ENCODE measurements around the gene TIE1.
A peak's percentile ranks its signal among the peaks of the same experiment; 100 is the strongest.
"Not testable (repeated sequence)": the region's sequence is repeated elsewhere in the genome, so short reads cannot be mapped to it uniquely, and the experiment has no call there.

The TIE1 gene

GRCh38 chr1:43363283-43363934, 62.6 kb downstream of the TIE1 start:
- no peak for DNase-seq (ENCODE audit: low read depth, low spot score)

GRCh38 chr1:43363935-43364525, 63.2 kb downstream of the TIE1 start:
- no peak for DNase-seq (ENCODE audit: low read depth, low spot score)

- no peak for DNase-seq (ENCODE audit: low read depth, low spot score)
Observed at GRCh38 chr1:43365678-43366077, 64.9 kb downstream of the TIE1 start.

- no peak for DNase-seq (ENCODE audit: low read depth, low spot score)
Observed at GRCh38 chr1:43366179-43366578, 65.4 kb downstream of the TIE1 start.

- no peak for DNase-seq (ENCODE audit: low read depth, low spot score)
Observed at GRCh38 chr1:43366601-43367025, 65.8 kb downstream of the TIE1 start.

GRCh38 chr1:43367026-43367903, 66.5 kb downstream of the TIE1 start:
- DNase-seq (ENCODE audit: low read depth, low spot score): no peak

DNA sequence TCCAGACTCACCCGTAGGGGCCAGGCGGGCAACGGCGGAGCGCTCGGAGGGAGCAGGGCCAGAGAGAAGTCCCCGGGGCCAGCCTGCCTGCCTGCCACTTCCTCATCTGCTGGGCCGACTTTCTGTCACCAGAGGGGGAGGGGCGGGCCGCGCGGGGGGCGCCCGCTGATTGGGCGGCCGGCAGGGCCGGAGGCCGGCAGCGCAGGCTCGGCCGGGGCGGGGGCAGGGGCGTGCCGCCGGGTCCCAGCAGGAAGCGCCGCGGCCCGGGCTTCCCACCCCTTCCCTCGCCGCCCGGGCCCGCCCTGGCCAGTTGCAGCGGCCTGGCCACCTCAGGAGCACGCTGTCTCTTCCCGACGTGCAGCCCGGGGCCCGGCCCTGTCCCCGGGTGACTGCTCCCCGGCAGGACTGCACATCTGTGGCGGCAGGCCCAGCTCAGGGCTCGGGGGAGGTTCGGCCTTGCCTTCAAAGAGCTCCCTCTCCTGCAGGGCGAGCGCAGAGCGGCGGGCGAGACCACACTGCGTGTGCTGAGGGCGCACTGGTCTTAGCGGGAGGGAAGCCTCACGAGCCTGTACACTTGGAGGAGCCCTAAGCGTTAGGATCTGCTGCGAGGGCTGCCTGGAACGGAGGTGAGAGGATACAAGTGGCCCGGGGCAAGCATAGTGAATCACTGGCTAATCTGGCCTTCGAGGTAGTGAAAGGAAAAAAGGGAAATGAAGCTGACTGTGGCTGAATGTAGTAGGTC, 67.3 kb downstream of the TIE1 start, which contains the start of gene ELOVL1:
ELOVL1 (minus strand) TSS at position 108 of the 742 bp plus-strand sequence. CDS start 2,402 bp downstream, outside the sequence.
- peak; percentile 59 for DNase-seq (ENCODE audit: low read depth, low spot score)

GRCh38 chr1:43368646-43369020, 67.9 kb downstream of the TIE1 start:
- DNase-seq (ENCODE audit: low read depth, low spot score): no peak

GRCh38 chr1:43369779-43370178, 69.0 kb downstream of the TIE1 start:
- DNase-seq (ENCODE audit: low read depth, low spot score): not testable (repeated sequence)

DNA sequence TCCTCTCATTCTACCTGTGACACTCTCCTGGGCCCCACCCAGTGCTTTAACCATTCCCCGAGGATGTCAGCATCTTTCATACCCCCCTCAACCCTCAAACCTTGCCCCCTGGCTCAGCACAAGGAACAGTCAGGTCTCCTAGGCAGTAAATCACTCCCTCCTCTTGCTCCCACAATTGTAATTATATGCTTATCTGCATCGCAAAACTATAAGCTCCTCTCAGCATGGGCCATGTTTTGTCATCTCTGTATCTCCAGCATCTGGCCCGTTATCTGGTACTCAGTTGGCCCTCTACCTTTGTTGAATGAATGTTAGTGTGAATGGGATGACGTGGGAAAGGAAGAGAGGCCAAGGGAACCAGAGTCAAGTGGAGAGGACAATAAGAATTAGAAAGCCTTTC, 69.8 kb downstream of the TIE1 start:
- no peak for DNase-seq (ENCODE audit: low read depth, low spot score)

DNA sequence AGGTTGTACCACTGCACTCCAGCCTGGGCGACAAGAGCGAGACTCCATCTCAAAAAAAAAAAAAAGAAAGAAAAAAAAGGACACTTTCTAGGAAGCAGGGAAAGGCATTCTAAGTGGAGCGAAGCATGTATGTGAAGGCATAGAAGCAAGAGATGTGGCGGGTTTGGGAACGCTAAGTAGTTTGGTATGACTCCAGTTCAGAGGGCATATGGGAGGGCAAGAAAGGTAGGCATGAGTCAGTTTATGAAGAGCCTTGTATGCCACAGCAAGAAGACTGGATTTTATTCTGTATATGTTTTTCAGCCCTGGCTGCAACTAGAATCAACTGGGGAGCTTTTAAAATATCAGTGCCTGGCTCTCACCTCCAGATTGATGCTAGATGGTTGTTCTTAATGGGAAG, 71.4 kb downstream of the TIE1 start:
- DNase-seq (ENCODE audit: low read depth, low spot score): no peak

Measured in brain pericyte (primary cell).